22Rv1 (cell line): ENCODE measurements around the gene SAPCD2.

Experiments used
- CTCF ChIP-seq: fragments of 450-650 bp; IDR thresholded peaks from 2 replicates; pipeline ENCODE4 v1.5.1; 2017; ENCODE audit warnings: mild to moderate bottlenecking
- ZFX ChIP-seq: fragments of 450-650 bp; IDR thresholded peaks from 2 replicates; pipeline ENCODE4 v1.6.1; 2017; ENCODE audit warnings: antibody characterized with exemption, borderline replicate concordance

- no peak for TF ChIP-seq CTCF
- no peak for TF ChIP-seq ZFX
Observed at GRCh38 chr9:137053944-137054931, 16.1 kb downstream of the SAPCD2 start, which contains the start of gene ENTPD2.
